ENCODE data around the gene ATXN1. TPM values are rescaled to one million over a fixed set of nuclear protein-coding genes. Genes with fewer than 3 reads are reported as not detected.

ATXN1 gene
- total RNA-seq, 4 donors from 2014 or later: 16.3 to 52.2 (median 25.7) TPM

DNA sequence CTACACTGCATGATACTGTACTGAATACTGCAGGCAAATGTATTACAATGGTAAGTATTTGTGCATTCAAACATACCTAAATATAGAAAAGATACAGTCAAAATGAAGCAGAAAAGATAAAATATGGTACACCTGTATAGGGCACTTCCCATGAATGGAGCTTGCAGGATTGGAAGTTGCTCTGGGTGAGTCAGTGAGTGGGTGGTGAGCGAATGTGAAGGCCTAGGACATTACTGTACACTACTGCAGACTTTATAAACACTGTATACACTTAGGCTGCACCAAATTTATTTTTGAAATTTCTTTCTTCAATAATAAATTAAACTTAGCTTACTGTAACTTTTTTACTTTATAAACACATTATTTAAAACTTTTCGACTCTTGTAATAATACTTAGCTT, 213.1 kb downstream of the ATXN1 start:
- no peak for DNase-seq (ENCODE audit: low spot score in 2 of 2)
- intact Hi-C loops (cut with DNase I; ENCODE audit: low total_unique reads): no loop called here
- TF ChIP-seq, protein P1, sequence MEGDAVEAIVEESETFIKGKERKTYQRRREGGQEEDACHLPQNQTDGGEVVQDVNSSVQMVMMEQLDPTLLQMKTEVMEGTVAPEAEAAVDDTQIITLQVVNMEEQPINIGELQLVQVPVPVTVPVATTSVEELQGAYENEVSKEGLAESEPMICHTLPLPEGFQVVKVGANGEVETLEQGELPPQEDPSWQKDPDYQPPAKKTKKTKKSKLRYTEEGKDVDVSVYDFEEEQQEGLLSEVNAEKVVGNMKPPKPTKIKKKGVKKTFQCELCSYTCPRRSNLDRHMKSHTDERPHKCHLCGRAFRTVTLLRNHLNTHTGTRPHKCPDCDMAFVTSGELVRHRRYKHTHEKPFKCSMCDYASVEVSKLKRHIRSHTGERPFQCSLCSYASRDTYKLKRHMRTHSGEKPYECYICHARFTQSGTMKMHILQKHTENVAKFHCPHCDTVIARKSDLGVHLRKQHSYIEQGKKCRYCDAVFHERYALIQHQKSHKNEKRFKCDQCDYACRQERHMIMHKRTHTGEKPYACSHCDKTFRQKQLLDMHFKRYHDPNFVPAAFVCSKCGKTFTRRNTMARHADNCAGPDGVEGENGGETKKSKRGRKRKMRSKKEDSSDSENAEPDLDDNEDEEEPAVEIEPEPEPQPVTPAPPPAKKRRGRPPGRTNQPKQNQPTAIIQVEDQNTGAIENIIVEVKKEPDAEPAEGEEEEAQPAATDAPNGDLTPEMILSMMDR (IDR thresholded peaks at IDR 0.05): no peak
- TF ChIP-seq POLR2A (IDR thresholded peaks at IDR 0.05): no peak
- WGBS, 2 donors: 93 to 94% methylated on average over 2 of the region's 2 CpGs
- H3K4me3 ChIP-seq (ENCODE audit: low read depth, poor library complexity, severe bottlenecking): no peak overlapping the region

DNA sequence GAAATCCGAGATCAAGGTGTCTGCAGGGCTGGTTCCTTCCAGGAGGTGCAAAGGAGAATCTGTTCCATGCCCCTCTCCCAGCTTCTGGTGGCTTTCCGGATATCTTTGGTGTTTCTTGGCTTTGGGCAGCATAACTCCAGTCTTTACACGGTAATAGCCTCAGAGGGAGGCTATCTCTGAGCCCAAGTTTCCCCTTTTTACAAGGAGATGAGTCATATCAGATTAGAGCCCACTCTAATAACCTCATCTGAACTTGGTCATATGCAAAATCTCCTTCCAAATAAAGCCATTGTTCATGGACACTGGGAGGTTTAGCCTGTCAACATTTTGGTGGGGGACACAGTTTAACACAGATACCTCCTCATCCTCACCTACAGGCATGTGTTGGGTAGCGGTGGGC, 213.7 kb downstream of the ATXN1 start:
- TF ChIP-seq, protein P1 (IDR thresholded peaks at IDR 0.05): no peak
- TF ChIP-seq POLR2A (IDR thresholded peaks at IDR 0.05): no peak
- 81 to 86% methylated on average over 4 of the region's 4 CpGs for WGBS, 2 donors
- no peak for DNase-seq (ENCODE audit: low spot score in 2 of 2)
- intact Hi-C loops (cut with DNase I; ENCODE audit: low total_unique reads): no loop called here
- no peak overlapping the region for H3K4me3 ChIP-seq (ENCODE audit: low read depth, poor library complexity, severe bottlenecking)

DNA sequence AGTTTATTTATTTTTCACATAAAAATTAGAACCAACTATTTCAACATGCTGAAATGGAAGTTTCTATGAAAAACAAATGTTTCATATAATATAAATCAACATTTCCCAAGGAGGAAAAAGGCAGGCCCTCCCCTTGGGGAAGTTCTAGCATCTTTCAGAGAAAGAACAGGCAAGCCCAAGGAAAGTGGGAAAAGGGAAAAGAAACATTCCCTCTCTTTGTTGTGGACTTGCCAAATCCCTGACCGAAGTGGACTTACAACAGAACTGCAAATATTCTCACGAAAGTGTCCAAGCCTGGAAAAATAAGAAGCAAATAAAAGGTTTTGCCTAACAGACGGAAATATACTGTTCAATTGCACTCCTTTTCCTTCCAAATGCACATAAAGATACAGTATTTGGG, 214.4 kb downstream of the ATXN1 start:
- 65 to 67% methylated on average over 3 of the region's 3 CpGs for WGBS, 2 donors
- no peak for DNase-seq (ENCODE audit: low spot score in 2 of 2)
- no peak overlapping the region for H3K4me3 ChIP-seq (ENCODE audit: low read depth, poor library complexity, severe bottlenecking)
- intact Hi-C loops (cut with DNase I; ENCODE audit: low total_unique reads): no loop called here
- TF ChIP-seq, protein P1 (IDR thresholded peaks at IDR 0.05): no peak
- TF ChIP-seq POLR2A (IDR thresholded peaks at IDR 0.05): no peak

DNA sequence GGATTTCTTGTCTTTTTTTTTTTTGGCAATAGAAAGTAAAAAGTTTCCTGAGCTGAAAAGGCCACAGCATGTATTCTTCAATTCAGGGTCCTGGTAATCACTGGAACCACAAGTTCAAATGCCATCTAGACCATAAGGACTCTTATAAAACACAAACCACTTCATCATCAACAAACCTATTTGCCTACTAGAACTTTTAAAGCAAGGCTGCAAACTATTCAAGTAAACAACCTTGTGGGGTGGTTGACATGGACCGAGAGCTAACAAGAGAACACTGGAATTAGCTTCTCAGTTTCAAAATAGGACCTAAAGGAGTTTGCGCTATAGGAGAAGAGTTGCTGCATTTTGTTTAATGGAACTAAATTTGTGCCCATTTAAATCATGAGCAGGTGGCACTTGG, 215.9 kb downstream of the ATXN1 start:
- WGBS, 2 donors: 91 to 97% methylated on average over 2 of the region's 2 CpGs
- no peak overlapping the region for H3K4me3 ChIP-seq (ENCODE audit: low read depth, poor library complexity, severe bottlenecking)
- DNase-seq (ENCODE audit: low spot score in 2 of 2): no peak
- intact Hi-C loops (cut with DNase I; ENCODE audit: low total_unique reads): no loop called here
- TF ChIP-seq, protein P1 (IDR thresholded peaks at IDR 0.05): no peak
- no peak for TF ChIP-seq POLR2A (IDR thresholded peaks at IDR 0.05)

DNA sequence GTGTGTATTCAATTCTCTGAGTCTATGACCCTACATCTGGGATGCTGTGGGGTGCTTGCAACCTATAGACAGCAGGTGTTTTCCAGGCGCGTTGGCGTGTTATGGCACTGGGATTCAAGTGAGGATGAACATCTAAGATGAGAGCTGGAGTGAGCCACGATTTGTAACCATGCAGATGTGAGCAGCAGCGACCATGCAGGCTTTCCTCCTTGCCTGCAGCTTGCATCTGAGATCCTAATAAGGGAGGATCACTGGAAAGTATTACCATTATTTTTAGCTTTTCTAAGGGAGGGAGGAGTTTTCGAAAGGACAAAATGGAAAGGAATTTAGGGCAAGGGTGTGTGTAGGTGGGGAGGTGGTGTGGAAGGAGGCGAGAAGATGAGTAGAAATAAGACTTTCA, 216.7 kb downstream of the ATXN1 start:
- TF ChIP-seq POLR2A (IDR thresholded peaks at IDR 0.05): no peak
- TF ChIP-seq, protein P1 (IDR thresholded peaks at IDR 0.05): no peak
- H3K4me3 ChIP-seq (ENCODE audit: low read depth, poor library complexity, severe bottlenecking): no peak overlapping the region
- DNase-seq (ENCODE audit: low spot score in 2 of 2): no peak
- intact Hi-C loops (cut with DNase I; ENCODE audit: low total_unique reads): no loop called here
- WGBS, 2 donors: 78 to 79% methylated on average over 7 of the region's 7 CpGs

DNA sequence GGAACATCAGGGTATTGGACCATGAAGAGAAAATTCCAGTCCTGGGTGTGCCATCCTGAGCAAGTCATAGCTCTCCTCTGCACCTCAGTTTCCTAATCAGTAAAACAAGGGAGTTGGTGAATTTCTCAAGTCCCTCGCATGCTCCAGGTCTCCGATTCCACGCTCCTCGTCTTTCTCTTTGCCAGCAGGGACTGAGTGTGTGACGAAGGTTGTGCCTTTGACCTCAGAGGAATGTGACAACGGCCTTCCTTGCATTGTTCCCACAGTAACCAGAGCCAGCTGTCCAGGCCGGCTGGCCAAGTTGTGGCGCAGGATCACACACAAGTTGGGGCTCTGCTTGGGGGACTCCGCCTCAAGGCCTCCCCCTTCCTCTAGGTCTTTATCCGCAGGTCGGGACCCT, 217.3 kb downstream of the ATXN1 start:
- intact Hi-C loops (cut with DNase I; ENCODE audit: low total_unique reads): no loop called here
- no peak for TF ChIP-seq POLR2A (IDR thresholded peaks at IDR 0.05)
- TF ChIP-seq, protein P1 (IDR thresholded peaks at IDR 0.05): no peak
- no peak for DNase-seq (ENCODE audit: low spot score in 2 of 2)
- 66 to 69% methylated on average over 11 of the region's 11 CpGs for WGBS, 2 donors
- H3K4me3 ChIP-seq (ENCODE audit: low read depth, poor library complexity, severe bottlenecking): no peak overlapping the region

Data from lower leg skin (tissue), 4 donors.